Kidney (tissue), 14 donors: Measurements from ENCODE around the gene SNX5. TPM values are rescaled to one million over a fixed set of nuclear protein-coding genes. Genes with fewer than 3 reads are reported as not detected.

Experiments
- DNase-seq, 5 donors: peaks; one replicate each; pipeline ENCODE4 v3.0.0-alpha.2; 2013 to 2020
- FAIRE-seq: peaks from 2 replicates; lab custom pipeline; 2012; peaks lifted over from hg19 to GRCh38; lab: Jason Lieb, UNC
- H3K27ac ChIP-seq, 2 donors: one replicate each; pipeline ENCODE4 v1.7.0; 2013; ENCODE audit warnings: low read depth in 2 of 2, low read length in 2 of 2, inconsistent platforms in 1 of 2
- H3K27me3 ChIP-seq: one replicate; pipeline ENCODE4 v1.7.1; 2013; ENCODE audit warnings: low read length, inconsistent platforms; ENCODE audit not compliant: control insufficient read depth, insufficient read depth
- H3K36me3 ChIP-seq, 3 donors: one replicate each; pipeline versions ENCODE4 v1.7.0 to v1.7.1; 2013; ENCODE audit warnings: low read length in 3 of 3, control low read depth in 1 of 3, inconsistent platforms in 1 of 3; ENCODE audit not compliant: insufficient read depth in 3 of 3, control insufficient read depth in 2 of 3
- H3K4me1 ChIP-seq, 3 donors: one replicate each; pipeline versions ENCODE4 v1.7.0 to v1.7.1; 2013; ENCODE audit warnings: low read length in 3 of 3, inconsistent platforms in 1 of 3, low read depth in 1 of 3; ENCODE audit not compliant: control insufficient read depth in 2 of 3, insufficient read depth in 2 of 3
- H3K4me3 ChIP-seq, 3 donors: one replicate each; pipeline versions ENCODE4 v1.7.0 to v1.8.1; 2013; ENCODE audit warnings: low read length in 3 of 3, control low read depth in 1 of 3, inconsistent platforms in 1 of 3
- H3K9ac ChIP-seq, 3 donors: one replicate each; pipeline versions ENCODE4 v1.7.0 to v1.7.1; 2013; ENCODE audit warnings: low read length in 3 of 3, control low read depth in 1 of 3, inconsistent platforms in 1 of 3
- H3K9me3 ChIP-seq, 3 donors: one replicate each; pipeline versions ENCODE4 v1.7.0 to v1.7.1; 2013; ENCODE audit warnings: low read length in 3 of 3, control low read depth in 1 of 3, inconsistent platforms in 1 of 3; ENCODE audit not compliant: control insufficient read depth in 2 of 3, insufficient read depth in 1 of 3
- CTCF ChIP-seq: IDR thresholded peaks from 3 replicates; pipeline ENCODE4 v1.5.1; 2012; ENCODE audit warnings: mild to moderate bottlenecking, moderate library complexity, borderline replicate concordance; ENCODE audit not compliant: insufficient read depth; ENCODE audit errors: extremely low read depth
- intact Hi-C: fragments of 100-400 bp; cut with DNase I; formaldehyde crosslinking; loops from one replicate; pipeline ENCODE4 v1.11.1; 2022
- polyA plus RNA-seq: library from polyadenylated mRNA; stranded (reverse); fragments of 350-450 nt; fragmentation: Illumina TruSeq; extraction: RNeasy Lipid Tissue Mini Kit (QIAGEN cat#74804); gene quantifications from one replicate; pipeline ENCODE4 v1.2.3, GENCODE V29; 2014; ENCODE audit warnings: low read depth, low replicate concordance; ENCODE audit not compliant: insufficient read depth
- total RNA-seq: library from RNA; stranded (reverse); fragmentation: NEBNext Ultra II Directional; extraction: Animal tissue kit (Norgen Biotek cat#: 25700); gene quantifications from one replicate; pipeline ENCODE4 v1.2.1, GENCODE V29; 2021
- donor health status: control.
- donor health status: control.
- donor health status: control.
- donor health status: control.
- donor health status: control.
- donor health status: DM: yes; HTN: yes; CAD: no.
- donor health status: Normal renal cell carcinoma (clear cell type).

SNX5 gene
- total and polyA plus RNA-seq, 2 donors from 2014 or later = 94.9 to 133 TPM

- TF ChIP-seq CTCF = no peak
- Histone ChIP-seq H3K4me3 (no peak overlapping the region), H3K9ac (no peak overlapping the region), H3K27me3 (no peaks in the 10 kb centered on the region), H3K27ac (no peak overlapping the region), H3K36me3 (no peaks in the 10 kb centered on the region), H3K4me1 (no peaks in the 10 kb centered on the region), H3K9me3 (no peaks in the 10 kb centered on the region)
- intact Hi-C loops = no loop called here
- FAIRE-seq = no peak
- DNase-seq = no peak
Observed at GRCh38 chr20:17917832-17918618, 50.6 kb downstream of the SNX5 start.

- DNase-seq (peak in 1 of 5 donors; percentile 16), FAIRE-seq (no peak)
- Histone ChIP-seq H3K36me3 (no peaks in the 10 kb centered on the region), H3K9ac (no peak overlapping the region), H3K4me3 (no peak overlapping the region), H3K9me3 (no peaks in the 10 kb centered on the region), H3K27me3 (no peaks in the 10 kb centered on the region), H3K4me1 (no peaks in the 10 kb centered on the region), H3K27ac (no peak overlapping the region)
- TF ChIP-seq CTCF = no peak
- intact Hi-C loops = no loop called here
Observed at GRCh38 chr20:17916433-17916891, 52.1 kb downstream of the SNX5 start.

GRCh38 chr20:17914957-17915356, 53.6 kb downstream of the SNX5 start:
- Histone ChIP-seq H3K27me3 (no peaks in the 10 kb centered on the region), H3K9me3 (no peaks in the 10 kb centered on the region), H3K36me3 (no peaks in the 10 kb centered on the region), H3K27ac (no peak overlapping the region), H3K4me1 (peaks cover 2 to 7% (median 3%) of the 10 kb centered on the region in 3 donors), H3K9ac (no peak overlapping the region), H3K4me3 (no peak overlapping the region)
- TF ChIP-seq CTCF = no peak
- intact Hi-C loops = no loop called here
- no peak for FAIRE-seq
- no peak for DNase-seq
